Measurements from ENCODE around the gene PDZD2. TPM values are rescaled to one million over a fixed set of nuclear protein-coding genes. Genes with fewer than 3 reads are reported as not detected.

PDZD2 gene
- total RNA-seq, 1 donor from 2014 or later = 23.3 TPM

- DNase-seq = no peak
- peaks cover 8% of the 10 kb centered on the region for H3K9me3 Mint-ChIP-seq (ENCODE audit: unreplicated experiment)
- no peaks in the 10 kb centered on the region for H3K36me3 Mint-ChIP-seq (ENCODE audit: unreplicated experiment)
- H3K4me3 Mint-ChIP-seq (ENCODE audit: unreplicated experiment) = no peak overlapping the region
- TF ChIP-seq CTCF (IDR thresholded peaks at IDR 0.05; ENCODE audit: partially characterized antibody, unreplicated experiment) = no peak
- peaks cover 5% of the 10 kb centered on the region for H3K27me3 Mint-ChIP-seq (ENCODE audit: unreplicated experiment)
- peaks cover 22% of the 10 kb centered on the region for H3K4me1 Mint-ChIP-seq (ENCODE audit: low read depth, unreplicated experiment)
- H3K27ac Mint-ChIP-seq (ENCODE audit: unreplicated experiment) = no peak overlapping the region
These were observed 303.6 kb downstream of the PDZD2 start for GRCh38 chr5:31942546-31942945.

DNA sequence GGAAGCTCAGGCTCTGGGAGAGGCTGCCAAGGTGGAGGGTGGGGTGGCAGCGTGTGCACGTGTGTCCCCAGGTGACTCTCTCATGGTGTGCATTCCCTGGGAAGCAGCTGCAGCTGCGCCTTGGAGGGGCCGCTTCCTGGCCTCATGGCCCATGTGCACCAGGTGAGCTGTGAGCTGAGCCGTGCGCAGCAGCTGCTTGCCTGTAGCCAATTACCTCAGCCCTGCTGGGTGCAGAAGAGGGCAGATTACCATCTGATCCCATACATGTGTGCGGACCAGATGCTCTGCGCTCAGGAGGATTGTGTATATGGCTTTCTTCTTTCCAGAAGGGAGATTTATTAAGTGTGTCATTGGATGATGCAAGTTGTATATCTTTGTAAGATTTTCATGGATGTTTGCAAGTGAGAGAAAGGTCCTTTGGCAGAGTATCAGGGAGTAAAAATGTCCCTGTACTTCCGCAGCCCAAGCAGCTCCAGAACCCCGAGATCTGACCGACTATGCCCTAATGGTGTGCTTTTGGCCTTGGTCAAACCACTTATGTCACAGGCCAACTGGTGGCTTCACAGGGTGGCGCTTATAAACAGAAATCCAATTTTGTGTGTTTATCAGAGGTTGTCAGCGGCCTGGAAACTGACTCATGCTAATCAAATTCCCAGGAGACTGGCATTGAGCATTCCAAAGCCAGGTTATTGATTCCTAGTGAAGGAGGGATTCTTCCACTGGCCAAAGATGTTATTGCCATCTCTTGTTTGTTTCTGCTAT is 305.9 kb downstream of the PDZD2 start:
- Mint-ChIP-seq H3K27me3 (ENCODE audit: unreplicated experiment) (peaks cover 5% of the 10 kb centered on the region), H3K9me3 (ENCODE audit: unreplicated experiment) (peaks cover 8% of the 10 kb centered on the region), H3K27ac (ENCODE audit: unreplicated experiment) (peak overlapping the region; percentile 91), H3K4me1 (ENCODE audit: low read depth, unreplicated experiment) (peaks cover 24% of the 10 kb centered on the region), H3K36me3 (ENCODE audit: unreplicated experiment) (no peaks in the 10 kb centered on the region), H3K4me3 (ENCODE audit: unreplicated experiment) (peak overlapping the region; percentile 35)
- peak; percentile 53 for DNase-seq
- TF ChIP-seq CTCF (IDR thresholded peaks at IDR 0.05; ENCODE audit: partially characterized antibody, unreplicated experiment) = no peak

DNA sequence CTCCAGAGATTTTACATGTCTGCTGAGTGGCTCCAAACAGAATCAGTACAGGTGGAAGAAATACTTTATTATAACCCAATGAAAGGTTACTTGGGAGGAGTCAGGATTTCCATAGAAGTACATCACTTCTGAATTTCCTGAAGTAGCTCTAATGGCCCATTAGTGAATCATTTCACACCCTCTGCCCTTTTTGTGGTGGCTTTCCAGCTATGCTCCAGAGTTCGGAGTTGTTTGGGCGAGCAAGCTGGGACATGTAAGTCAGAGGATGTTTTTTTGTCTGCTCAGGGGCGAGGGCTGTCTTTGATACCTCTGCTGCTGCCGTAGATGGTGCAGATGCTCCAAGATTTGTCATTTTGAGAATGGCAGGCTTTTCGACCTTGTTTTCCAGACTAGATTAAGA is 309.1 kb downstream of the PDZD2 start:
- TF ChIP-seq CTCF (IDR thresholded peaks at IDR 0.05; ENCODE audit: partially characterized antibody, unreplicated experiment) = no peak
- Mint-ChIP-seq H3K9me3 (ENCODE audit: unreplicated experiment) (peaks cover 8% of the 10 kb centered on the region), H3K4me3 (ENCODE audit: unreplicated experiment) (no peak overlapping the region), H3K27ac (ENCODE audit: unreplicated experiment) (no peak overlapping the region), H3K27me3 (ENCODE audit: unreplicated experiment) (peaks cover 5% of the 10 kb centered on the region), H3K4me1 (ENCODE audit: low read depth, unreplicated experiment) (peaks cover 21% of the 10 kb centered on the region), H3K36me3 (ENCODE audit: unreplicated experiment) (no peaks in the 10 kb centered on the region)
- no peak for DNase-seq

GRCh38 chr5:31952067-31952466 is 313.1 kb downstream of the PDZD2 start:
- no peaks in the 10 kb centered on the region for H3K36me3 Mint-ChIP-seq (ENCODE audit: unreplicated experiment)
- H3K4me3 Mint-ChIP-seq (ENCODE audit: unreplicated experiment) = no peak overlapping the region
- peaks cover 2% of the 10 kb centered on the region for H3K4me1 Mint-ChIP-seq (ENCODE audit: low read depth, unreplicated experiment)
- no peaks in the 10 kb centered on the region for H3K9me3 Mint-ChIP-seq (ENCODE audit: unreplicated experiment)
- H3K27ac Mint-ChIP-seq (ENCODE audit: unreplicated experiment) = no peak overlapping the region
- H3K27me3 Mint-ChIP-seq (ENCODE audit: unreplicated experiment) = peaks cover 1% of the 10 kb centered on the region
- TF ChIP-seq CTCF (IDR thresholded peaks at IDR 0.05; ENCODE audit: partially characterized antibody, unreplicated experiment) = no peak
- DNase-seq = no peak

- TF ChIP-seq CTCF (IDR thresholded peaks at IDR 0.05; ENCODE audit: partially characterized antibody, unreplicated experiment) = no peak
- H3K4me1 Mint-ChIP-seq (ENCODE audit: low read depth, unreplicated experiment) = no peaks in the 10 kb centered on the region
- no peaks in the 10 kb centered on the region for H3K9me3 Mint-ChIP-seq (ENCODE audit: unreplicated experiment)
- H3K27me3 Mint-ChIP-seq (ENCODE audit: unreplicated experiment) = peaks cover 1% of the 10 kb centered on the region
- H3K27ac Mint-ChIP-seq (ENCODE audit: unreplicated experiment) = no peak overlapping the region
- no peaks in the 10 kb centered on the region for H3K36me3 Mint-ChIP-seq (ENCODE audit: unreplicated experiment)
- H3K4me3 Mint-ChIP-seq (ENCODE audit: unreplicated experiment) = no peak overlapping the region
- DNase-seq = no peak
These were observed 315.2 kb downstream of the PDZD2 start for GRCh38 chr5:31954091-31954490.

Measured in glutamatergic neuron (in vitro differentiated cells).